ENCODE measurements around the gene NFIB.

Gene NFIB

GRCh38 chr9:14209399-14210345, 104.3 kb downstream of the NFIB start:
- DNase-seq: no peak

DNA sequence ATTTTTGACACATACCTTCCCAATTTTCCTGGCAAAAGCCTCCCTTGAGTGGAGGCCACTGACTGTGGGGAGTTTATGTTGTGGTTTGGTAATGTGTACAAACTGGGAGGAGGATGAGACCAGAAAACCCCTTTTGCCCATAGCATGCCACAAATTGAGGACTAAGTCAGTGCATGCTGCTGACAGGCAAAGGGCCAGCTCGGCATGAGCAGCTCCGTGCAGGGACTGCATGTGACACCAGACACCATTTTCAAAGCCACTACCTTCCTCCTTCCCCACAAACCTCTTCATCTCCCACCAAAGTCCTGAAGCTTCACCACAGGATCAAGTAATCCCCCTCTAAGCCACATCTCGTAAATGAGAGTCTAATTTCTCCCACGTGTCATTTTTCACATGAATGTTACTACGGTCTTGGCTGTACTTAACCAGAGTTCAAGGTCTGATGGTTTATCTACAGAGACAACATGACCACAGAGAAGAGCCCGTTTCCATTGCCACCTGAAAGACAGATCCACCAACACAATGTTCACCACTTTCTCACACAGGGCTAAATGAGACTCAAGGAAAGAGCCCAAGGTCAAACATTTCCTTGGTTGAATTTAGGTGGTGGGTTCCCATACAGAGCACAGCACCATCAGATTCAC, 106.5 kb downstream of the NFIB start:
- no peak for DNase-seq

GRCh38 chr9:14205463-14205862, 108.5 kb downstream of the NFIB start:
- DNase-seq: no peak

- DNase-seq: peak; percentile 16
Measured at GRCh38 chr9:14203356-14204056, 110.4 kb downstream of the NFIB start.

GRCh38 chr9:14198841-14199455, 115.0 kb downstream of the NFIB start:
- DNase-seq: no peak

- no peak for DNase-seq
Measured at GRCh38 chr9:14198047-14198840, 115.7 kb downstream of the NFIB start.

DNA sequence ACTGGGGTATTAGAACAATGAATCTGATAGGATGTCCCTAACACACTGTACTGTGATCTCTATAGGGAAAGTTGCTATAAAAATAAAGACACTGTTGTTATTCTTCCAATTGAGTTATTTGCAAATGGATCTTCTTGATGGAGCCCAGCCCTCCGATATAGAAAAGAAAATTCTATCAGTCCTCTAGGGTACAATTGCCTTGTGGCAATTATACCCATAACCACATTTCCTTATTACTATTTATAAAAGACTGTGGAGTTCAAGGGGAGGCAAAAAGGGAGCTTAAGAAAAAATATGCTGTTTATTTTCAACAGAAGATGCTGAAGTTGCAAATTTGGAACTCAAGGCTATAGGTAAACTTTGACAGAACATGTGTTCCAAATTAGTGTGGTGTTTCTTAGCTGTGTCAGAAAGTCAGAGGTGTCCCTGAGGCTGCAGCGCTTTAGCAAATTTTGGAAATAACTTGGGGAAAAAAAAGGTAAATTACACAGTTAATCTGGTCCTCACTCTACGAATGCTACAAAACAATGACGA, 116.5 kb downstream of the NFIB start:
- DNase-seq: no peak

GRCh38 chr9:14193328-14193990, 120.5 kb downstream of the NFIB start:
- DNase-seq: no peak

- DNase-seq: no peak
Measured at GRCh38 chr9:14192556-14192955, 121.4 kb downstream of the NFIB start.

DNA sequence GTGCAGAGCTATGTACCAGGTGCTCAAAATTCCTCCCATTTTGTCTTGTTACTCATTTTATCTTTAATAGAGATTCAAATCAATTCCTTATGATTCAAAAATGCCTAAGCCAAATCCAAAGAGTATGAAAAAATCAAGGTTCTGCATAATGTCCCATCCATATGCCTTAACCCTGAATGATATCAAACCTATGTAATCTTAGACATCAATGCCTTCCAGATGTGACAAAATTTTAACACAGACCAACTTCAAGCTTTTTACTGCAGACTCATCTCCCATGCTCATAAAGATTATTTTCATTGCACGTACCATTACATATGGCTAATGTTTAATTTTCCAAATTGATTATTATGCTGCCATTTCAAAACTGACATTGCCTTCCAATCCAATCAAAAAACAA, 122.4 kb downstream of the NFIB start:
- no peak for DNase-seq

GRCh38 chr9:14190240-14190639, 123.7 kb downstream of the NFIB start:
- no peak for DNase-seq

DNA sequence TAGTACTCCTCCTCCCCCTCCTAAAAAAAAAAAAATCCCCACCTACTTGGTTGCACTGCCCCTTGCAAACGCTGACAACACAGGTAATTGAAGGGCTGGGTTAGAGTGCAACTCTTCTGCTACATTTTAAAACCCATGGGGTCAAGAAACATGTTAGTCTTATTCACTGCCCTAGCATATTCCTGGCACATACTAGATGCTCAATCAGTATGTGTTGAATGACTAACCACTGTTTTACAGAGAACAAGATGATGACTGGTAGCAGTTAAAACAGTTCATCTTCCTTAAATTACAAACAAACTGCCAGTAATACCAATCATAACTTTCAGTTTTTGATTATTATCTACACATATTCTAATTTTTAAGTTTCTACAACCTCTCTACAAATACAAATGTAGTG, 124.4 kb downstream of the NFIB start:
- no peak for DNase-seq

GRCh38 chr9:14189146-14189545, 124.8 kb downstream of the NFIB start:
- DNase-seq: no peak

GRCh38 chr9:14188538-14188937, 125.4 kb downstream of the NFIB start:
- no peak for DNase-seq

DNA sequence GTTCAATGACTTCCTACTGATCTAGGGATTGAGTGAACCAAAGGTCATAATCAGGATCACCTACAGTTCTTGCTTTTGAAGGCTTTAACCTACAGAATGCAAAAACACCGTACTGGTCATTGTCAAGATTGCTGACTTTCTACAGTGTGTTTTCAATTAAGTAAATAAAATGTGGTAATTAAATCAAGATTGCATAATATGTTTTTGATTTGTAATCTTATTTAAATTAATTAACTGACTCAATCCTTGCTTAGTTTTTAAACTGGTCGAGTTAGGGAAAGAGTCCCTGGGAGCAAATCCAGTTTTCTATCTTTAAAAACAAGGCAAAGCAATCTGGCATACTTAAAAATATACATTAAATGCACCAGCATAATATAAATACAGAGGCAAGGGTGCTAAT, 125.9 kb downstream of the NFIB start:
- no peak for DNase-seq

DNA sequence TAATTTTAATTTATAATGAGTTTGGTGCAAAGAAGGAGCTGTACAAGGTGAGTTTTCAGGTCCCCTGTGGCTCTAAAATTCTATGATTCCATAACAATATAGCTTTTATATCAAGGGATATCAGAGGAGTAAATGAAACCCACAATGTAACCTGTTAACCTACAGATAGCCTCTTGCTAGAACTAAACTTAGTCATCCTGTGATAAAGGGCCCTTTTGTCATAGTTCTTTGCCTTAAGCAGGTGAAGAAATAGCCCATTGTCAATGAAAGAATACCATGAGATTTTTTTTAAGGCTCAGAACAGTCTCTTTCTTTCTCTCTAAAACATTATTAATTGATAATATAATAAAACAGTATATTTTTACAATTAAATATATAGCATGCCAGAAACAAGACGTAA, 127.8 kb downstream of the NFIB start:
- DNase-seq: no peak

DNA sequence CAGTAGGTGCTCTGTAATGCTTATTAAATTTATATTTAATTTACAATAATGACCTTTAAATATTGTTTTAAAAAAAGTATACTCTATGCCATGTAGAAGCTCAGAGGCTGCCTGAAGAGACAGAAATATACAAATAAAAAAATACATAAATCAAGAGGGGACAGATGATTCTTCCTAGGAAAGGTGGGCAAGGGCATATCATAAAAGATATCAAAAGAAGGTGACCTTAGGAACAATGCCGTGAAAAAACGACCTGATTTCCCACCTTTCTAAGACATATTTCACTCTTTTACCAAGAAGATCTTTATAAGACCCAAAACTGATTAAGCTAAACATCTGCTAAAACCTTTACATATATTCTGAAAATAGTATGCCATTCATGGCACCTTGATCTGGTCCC, 128.9 kb downstream of the NFIB start:
- no peak for DNase-seq

- no peak for DNase-seq
Measured at GRCh38 chr9:14183001-14183400, 130.9 kb downstream of the NFIB start.

GRCh38 chr9:14180960-14181537, 132.9 kb downstream of the NFIB start:
- DNase-seq: no peak

- no peak for DNase-seq
Measured at GRCh38 chr9:14180093-14180959, 133.6 kb downstream of the NFIB start.
